SK-N-SH treated with all-trans-retinoic acid at 6 μM for 48 hours (cell line): ENCODE results near the gene ZNF814.
A peak's percentile ranks its signal among the peaks of the same experiment; 100 is the strongest.
"Not testable (repeated sequence)": the region's sequence is repeated elsewhere in the genome, so short reads cannot be mapped to it uniquely, and the experiment has no call there.

Experiments used
- ATAC-seq: fragments of 200-7000 bp; cut with Tn5 transposase; 3 replicates; pipeline ENCODE4 v1.9.1; 2020; ENCODE audit warnings: mild to moderate bottlenecking, moderate library complexity
- ARNTL ChIP-seq: fragments of 450-650 bp; formaldehyde crosslinking; IDR thresholded peaks from 2 replicates; pipeline ENCODE4 v1.5.0; 2020; ENCODE audit warnings: low read depth, mild to moderate bottlenecking, moderate library complexity, borderline replicate concordance
- BACH2 ChIP-seq: fragments of 250-450 bp; sonication (Bioruptor Pico); IDR thresholded peaks from 2 replicates; pipeline ENCODE4 v1.9.0; 2021; ENCODE audit warnings: mild to moderate bottlenecking, borderline replicate concordance
- CSDC2 ChIP-seq: fragments of 250-450 bp; sonication (Bioruptor Pico); IDR thresholded peaks from 2 replicates; pipeline ENCODE4 v1.5.0; 2020; ENCODE audit warnings: mild to moderate bottlenecking, moderate library complexity
- ESRRG ChIP-seq: fragments of 250-450 bp; sonication (Bioruptor Pico); IDR thresholded peaks from 2 replicates; pipeline ENCODE4 v1.6.1; 2021; ENCODE audit warnings: mild to moderate bottlenecking
- GLIS3 ChIP-seq: fragments of 250-450 bp; sonication (Bioruptor Pico); IDR thresholded peaks from 2 replicates; pipeline ENCODE4 v1.5.0; 2020; ENCODE audit warnings: mild to moderate bottlenecking, moderate library complexity
- ISL1 ChIP-seq: fragments of 250-450 bp; sonication (Bioruptor Pico); IDR thresholded peaks from 2 replicates; pipeline ENCODE4 v2.1.2; 2022; ENCODE audit warnings: mild to moderate bottlenecking, moderate library complexity
- OSR1 ChIP-seq: fragments of 250-450 bp; sonication (Bioruptor Pico); IDR thresholded peaks from 2 replicates; pipeline ENCODE4 v1.8.0; 2022; ENCODE audit warnings: moderate library complexity, mild to moderate bottlenecking, inconsistent platforms
- PATZ1 ChIP-seq: fragments of 250-450 bp; sonication (Bioruptor Pico); IDR thresholded peaks from 2 replicates; pipeline ENCODE4 v1.8.0; 2020; ENCODE audit warnings: mild to moderate bottlenecking, moderate library complexity, borderline replicate concordance
- PPARA ChIP-seq: fragments of 250-450 bp; sonication (Bioruptor Pico); IDR thresholded peaks from 2 replicates; pipeline ENCODE4 v1.5.0; 2020; ENCODE audit warnings: mild to moderate bottlenecking, borderline replicate concordance
- RARB ChIP-seq: fragments of 250-450 bp; sonication (Bioruptor Pico); IDR thresholded peaks from 2 replicates; pipeline ENCODE4 v1.8.0; 2021; ENCODE audit warnings: mild to moderate bottlenecking, moderate library complexity
- SNAI2 ChIP-seq: fragments of 250-450 bp; sonication (Bioruptor Pico); IDR thresholded peaks from 2 replicates; pipeline ENCODE4 v1.5.0; 2020; ENCODE audit warnings: mild to moderate bottlenecking, moderate library complexity
- TCF4 ChIP-seq: fragments of 250-450 bp; sonication (Bioruptor Pico); IDR thresholded peaks from 2 replicates; pipeline ENCODE4 v1.8.0; 2021; ENCODE audit warnings: mild to moderate bottlenecking, moderate library complexity, borderline replicate concordance
- TOX ChIP-seq: fragments of 250-450 bp; sonication (Bioruptor Pico); IDR thresholded peaks from 2 replicates; pipeline ENCODE4 v1.8.0; 2021; ENCODE audit warnings: mild to moderate bottlenecking, moderate library complexity, borderline replicate concordance
- TSHZ2 ChIP-seq: fragments of 250-450 bp; sonication (Bioruptor Pico); IDR thresholded peaks from 2 replicates; pipeline ENCODE4 v1.5.0; 2020; ENCODE audit warnings: mild to moderate bottlenecking, moderate library complexity
- ZFP3 ChIP-seq: fragments of 250-450 bp; sonication (Bioruptor Pico); IDR thresholded peaks from 2 replicates; pipeline ENCODE4 v1.5.0; 2020; ENCODE audit warnings: mild to moderate bottlenecking, moderate library complexity
- ZFP30 ChIP-seq: fragments of 450-650 bp; formaldehyde crosslinking; IDR thresholded peaks from 2 replicates; pipeline ENCODE4 v1.5.0; 2022; ENCODE audit warnings: mild to moderate bottlenecking, moderate library complexity
- ZNF565 ChIP-seq: fragments of 450-650 bp; formaldehyde crosslinking; conservative IDR thresholded peaks from 2 replicates; pipeline ENCODE4 v1.5.0; 2020; ENCODE audit warnings: low read depth, mild to moderate bottlenecking, moderate library complexity
- ZNF70 ChIP-seq: fragments of 450-650 bp; formaldehyde crosslinking; IDR thresholded peaks from 2 replicates; pipeline ENCODE4 v1.5.0; 2020; ENCODE audit warnings: mild to moderate bottlenecking, moderate library complexity
- ZNF8 ChIP-seq: fragments of 450-650 bp; formaldehyde crosslinking; IDR thresholded peaks from 2 replicates; pipeline ENCODE4 v1.5.0; 2020; ENCODE audit warnings: mild to moderate bottlenecking, moderate library complexity
- TF ChIP-seq, protein P1 (sequence below): fragments of 250-450 bp; sonication (Bioruptor Pico); IDR thresholded peaks from 2 replicates; pipeline ENCODE4 v1.5.1; 2020; ENCODE audit warnings: low read depth, mild to moderate bottlenecking, moderate library complexity
- TF ChIP-seq, protein P2 (sequence below): fragments of 250-450 bp; sonication (Bioruptor Pico); IDR thresholded peaks from 2 replicates; pipeline ENCODE4 v1.8.0; 2021; ENCODE audit warnings: low read depth, mild to moderate bottlenecking, moderate library complexity, borderline replicate concordance

The ZNF814 gene

GRCh38 chr19:57841122-57841763 is 47.6 kb downstream of the ZNF814 start:
- TF ChIP-seq SNAI2, result no peak
- TF ChIP-seq TSHZ2 (CRISPR knock-in tag), result no peak
- TF ChIP-seq ZNF565, result no peak
- no peak for TF ChIP-seq ZFP30 (CRISPR knock-in tag)
- TF ChIP-seq BACH2 (CRISPR knock-in tag), result no peak
- TF ChIP-seq TCF4 (CRISPR knock-in tag), result no peak
- TF ChIP-seq GLIS3 (CRISPR knock-in tag), result no peak
- TF ChIP-seq, protein P1, sequence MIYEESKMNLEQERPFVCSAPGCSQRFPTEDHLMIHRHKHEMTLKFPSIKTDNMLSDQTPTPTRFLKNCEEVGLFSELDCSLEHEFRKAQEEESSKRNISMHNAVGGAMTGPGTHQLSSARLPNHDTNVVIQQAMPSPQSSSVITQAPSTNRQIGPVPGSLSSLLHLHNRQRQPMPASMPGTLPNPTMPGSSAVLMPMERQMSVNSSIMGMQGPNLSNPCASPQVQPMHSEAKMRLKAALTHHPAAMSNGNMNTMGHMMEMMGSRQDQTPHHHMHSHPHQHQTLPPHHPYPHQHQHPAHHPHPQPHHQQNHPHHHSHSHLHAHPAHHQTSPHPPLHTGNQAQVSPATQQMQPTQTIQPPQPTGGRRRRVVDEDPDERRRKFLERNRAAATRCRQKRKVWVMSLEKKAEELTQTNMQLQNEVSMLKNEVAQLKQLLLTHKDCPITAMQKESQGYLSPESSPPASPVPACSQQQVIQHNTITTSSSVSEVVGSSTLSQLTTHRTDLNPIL (CRISPR knock-in tag), result no peak
- TF ChIP-seq PATZ1 (CRISPR knock-in tag), result no peak
- TF ChIP-seq PPARA (CRISPR knock-in tag), result no peak
- no peak for TF ChIP-seq ZFP3 (CRISPR knock-in tag)
- no peak for TF ChIP-seq RARB (CRISPR knock-in tag)
- no peak for TF ChIP-seq CSDC2
- no peak for TF ChIP-seq ARNTL (CRISPR knock-in tag)
- TF ChIP-seq, protein P2, sequence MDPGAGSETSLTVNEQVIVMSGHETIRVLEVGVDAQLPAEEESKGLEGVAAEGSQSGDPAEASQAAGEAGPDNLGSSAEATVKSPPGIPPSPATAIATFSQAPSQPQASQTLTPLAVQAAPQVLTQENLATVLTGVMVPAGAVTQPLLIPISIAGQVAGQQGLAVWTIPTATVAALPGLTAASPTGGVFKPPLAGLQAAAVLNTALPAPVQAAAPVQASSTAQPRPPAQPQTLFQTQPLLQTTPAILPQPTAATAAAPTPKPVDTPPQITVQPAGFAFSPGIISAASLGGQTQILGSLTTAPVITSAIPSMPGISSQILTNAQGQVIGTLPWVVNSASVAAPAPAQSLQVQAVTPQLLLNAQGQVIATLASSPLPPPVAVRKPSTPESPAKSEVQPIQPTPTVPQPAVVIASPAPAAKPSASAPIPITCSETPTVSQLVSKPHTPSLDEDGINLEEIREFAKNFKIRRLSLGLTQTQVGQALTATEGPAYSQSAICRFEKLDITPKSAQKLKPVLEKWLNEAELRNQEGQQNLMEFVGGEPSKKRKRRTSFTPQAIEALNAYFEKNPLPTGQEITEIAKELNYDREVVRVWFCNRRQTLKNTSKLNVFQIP (CRISPR knock-in tag), result no peak
- no peak for TF ChIP-seq TOX (CRISPR knock-in tag)
- TF ChIP-seq ISL1 (CRISPR knock-in tag), result no peak
- no peak for TF ChIP-seq ESRRG (CRISPR knock-in tag)
- ATAC-seq, result no peak

GRCh38 chr19:57838622-57839191 is 50.1 kb downstream of the ZNF814 start:
- not testable (repeated sequence) for ATAC-seq

DNA sequence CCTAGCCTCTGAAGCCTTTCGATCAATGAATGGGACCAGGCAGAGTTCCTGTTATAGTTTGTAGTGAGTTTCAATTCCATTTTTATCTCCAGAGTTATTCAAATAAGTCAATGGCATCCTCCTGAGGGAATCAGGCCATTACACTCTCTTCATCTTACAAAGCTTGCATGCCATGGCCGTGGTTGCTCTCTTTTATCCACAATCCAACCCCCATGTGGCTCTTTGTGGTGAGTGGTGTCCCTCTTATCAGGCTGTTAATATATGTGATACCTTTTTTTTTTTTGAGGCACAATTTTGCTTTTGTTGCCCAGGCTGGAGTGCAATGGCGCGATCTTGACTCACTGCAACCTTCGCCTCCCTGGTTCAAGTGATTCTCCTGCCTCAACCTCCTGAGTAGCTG is 51.8 kb downstream of the ZNF814 start:
- not testable (repeated sequence) for ATAC-seq

DNA sequence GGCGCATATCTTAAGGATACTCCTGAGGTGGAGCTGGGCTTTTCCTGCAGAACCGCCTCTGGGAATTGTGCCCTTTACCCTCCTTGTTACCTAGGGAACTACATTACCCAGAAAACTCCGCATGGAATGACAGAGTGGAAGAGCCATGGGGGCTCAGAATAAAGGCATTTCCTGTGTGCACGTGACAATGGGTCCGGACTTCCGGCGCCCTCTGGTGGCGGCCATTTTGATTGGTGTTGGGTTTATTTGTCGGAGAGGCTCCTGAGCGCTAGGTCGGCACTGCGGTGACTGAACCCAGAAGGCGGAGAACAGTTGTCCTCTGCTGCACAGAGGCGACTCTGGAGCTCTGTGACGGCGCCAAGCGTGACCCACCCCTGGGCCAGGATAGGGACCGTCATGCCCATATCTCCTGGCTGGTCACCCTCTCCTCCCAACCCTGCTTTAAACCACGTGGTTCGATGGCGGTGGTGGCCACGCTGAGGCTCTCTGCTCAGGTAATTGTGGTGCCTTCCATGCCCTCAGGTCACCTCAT is 58.7 kb downstream of the ZNF814 start, which contains the start of gene ZNF587B:
Gene ZNF587B (plus strand): TSS at position 229 of the 532 bp plus-strand sequence. CDS start 230 bp downstream, at position 459.
- ATAC-seq, result peak; percentile 55; the same call in 2 of the 3 replicates
- TF ChIP-seq OSR1 (no peak), ESRRG (CRISPR knock-in tag) (no peak), PPARA (CRISPR knock-in tag) (no peak), TCF4 (CRISPR knock-in tag) (no peak), SNAI2 (no peak), TOX (CRISPR knock-in tag) (no peak), ZFP30 (CRISPR knock-in tag) (no peak), ZNF565 (no peak), ZNF70 (CRISPR knock-in tag) (no peak), PATZ1 (CRISPR knock-in tag) (no peak), RARB (CRISPR knock-in tag) (no peak), ZNF8 (CRISPR knock-in tag) (no peak)
- TF ChIP-seq, protein P1 (CRISPR knock-in tag), result no peak
